ENCODE measurements around the gene KRTAP5-8.
"Not testable (repeated sequence)": the region's sequence is repeated elsewhere in the genome, so short reads cannot be mapped to it uniquely, and the experiment has no call there.

Gene KRTAP5-8

DNA sequence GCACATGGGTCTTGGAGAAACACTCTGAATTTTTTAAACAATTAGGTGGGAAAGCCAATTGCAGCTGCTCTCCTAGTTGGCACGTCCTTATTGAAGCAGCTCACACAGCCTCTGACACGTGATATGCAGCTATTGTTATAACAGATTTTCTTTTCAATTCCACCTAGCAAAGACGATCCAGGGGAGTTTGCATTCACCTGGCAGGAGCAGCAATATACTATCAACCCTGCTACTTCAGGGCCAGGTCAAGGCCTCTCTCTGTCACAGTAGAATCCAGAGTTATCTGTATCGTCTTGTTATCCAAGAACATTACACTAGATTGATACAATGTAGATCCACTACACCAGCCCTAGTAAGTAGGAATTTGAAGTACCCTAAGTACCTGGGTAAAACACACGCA lies 36.6 kb downstream of the KRTAP5-8 start:
- no peak for DNase-seq (ENCODE audit: low read depth)

GRCh38 chr11:71575723-71576424 lies 38.0 kb downstream of the KRTAP5-8 start:
- no peak for DNase-seq (ENCODE audit: low read depth)

GRCh38 chr11:71576688-71577465 lies 39.1 kb downstream of the KRTAP5-8 start:
- DNase-seq (ENCODE audit: low read depth) = not testable (repeated sequence)

GRCh38 chr11:71577469-71578004 lies 39.7 kb downstream of the KRTAP5-8 start:
- no peak for DNase-seq (ENCODE audit: low read depth)

DNA sequence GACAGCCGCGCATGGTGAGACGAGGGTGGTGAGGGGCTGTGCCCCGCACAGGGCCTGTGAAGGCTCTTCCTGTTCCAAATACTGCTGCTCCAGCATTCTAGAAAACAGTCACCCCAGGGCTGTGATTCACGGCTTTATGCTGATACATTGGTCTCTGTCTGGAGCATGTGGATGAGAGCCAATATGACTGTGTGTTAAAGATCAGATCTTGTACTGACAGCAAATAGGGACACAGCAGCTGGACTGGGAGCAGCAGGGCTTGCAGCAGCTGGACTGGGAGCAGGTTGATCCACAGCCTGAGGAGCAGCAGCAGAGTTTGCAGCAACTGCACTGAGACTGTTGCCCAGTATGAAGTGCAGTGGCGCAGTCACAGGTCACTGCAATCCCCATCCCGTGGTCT lies 41.7 kb downstream of the KRTAP5-8 start:
- DNase-seq (ENCODE audit: low read depth) = not testable (repeated sequence)

GRCh38 chr11:71580057-71581003 lies 42.5 kb downstream of the KRTAP5-8 start:
- no peak for DNase-seq (ENCODE audit: low read depth)

GRCh38 chr11:71581826-71582225 lies 44.0 kb downstream of the KRTAP5-8 start:
- no peak for DNase-seq (ENCODE audit: low read depth)

DNA sequence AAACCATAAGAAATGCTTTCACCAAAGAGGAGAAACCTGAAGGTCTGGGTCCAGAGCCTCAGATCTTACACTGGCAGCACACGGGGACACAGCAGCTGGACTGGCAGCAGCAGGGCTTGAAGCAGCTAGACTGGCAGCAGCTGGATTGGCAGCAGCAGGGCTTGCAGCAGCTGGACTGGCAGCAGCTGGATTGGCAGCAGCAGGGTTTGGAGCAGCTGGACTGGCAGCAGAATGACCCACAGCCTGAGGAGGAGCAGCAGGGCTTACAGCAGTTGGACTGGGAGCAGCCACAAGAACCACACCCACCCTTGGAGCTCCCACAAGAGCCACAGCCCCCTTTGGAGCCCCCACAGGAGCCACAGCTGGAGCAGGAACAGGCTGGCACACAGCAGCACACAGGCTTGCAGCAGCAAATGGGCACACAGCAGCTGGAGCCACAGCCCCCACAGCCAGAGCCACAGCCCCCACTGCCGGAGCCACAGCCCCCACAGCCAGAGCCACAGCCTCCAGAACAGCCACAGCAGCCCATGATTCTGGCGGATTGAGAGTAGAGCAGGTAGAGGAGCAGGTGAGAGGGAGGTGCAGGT lies 44.6 kb downstream of the KRTAP5-8 start, which contains the start of gene KRTAP5-11:
TSS of gene KRTAP5-11 (minus strand) at position 567 of the 587 bp plus-strand sequence. CDS start at position 529, 38 bp downstream.
- no peak for DNase-seq (ENCODE audit: low read depth)

- DNase-seq (ENCODE audit: low read depth) = not testable (repeated sequence)
Observed at GRCh38 chr11:71582969-71583368, 45.1 kb downstream of the KRTAP5-8 start.

DNA sequence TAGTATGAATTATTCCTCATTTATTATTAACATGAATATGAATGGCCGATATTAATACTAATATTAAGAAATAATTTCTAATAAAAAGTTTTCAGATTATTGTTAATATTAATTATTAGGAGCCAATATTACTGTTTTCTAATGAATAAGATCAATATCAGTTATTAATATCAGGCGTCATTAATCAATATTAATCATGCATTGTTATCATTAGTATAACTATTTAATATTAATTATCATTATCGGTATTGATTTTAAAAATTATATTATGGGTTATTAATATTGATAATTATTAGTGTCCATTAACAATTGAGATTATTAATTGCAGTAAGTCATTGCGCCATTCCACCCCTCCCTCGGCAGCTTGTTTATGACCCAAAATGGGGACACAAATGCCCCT lies 47.8 kb downstream of the KRTAP5-8 start:
- DNase-seq (ENCODE audit: low read depth) = not testable (repeated sequence)

- not testable (repeated sequence) for DNase-seq (ENCODE audit: low read depth)
Observed at GRCh38 chr11:71588314-71588713, 50.5 kb downstream of the KRTAP5-8 start.
